Measurements from ENCODE around the gene FOXF1.

Gene FOXF1

GRCh38 chr16:86496929-86497461 lies 13.3 kb upstream of the FOXF1 start:
- Mint-ChIP-seq H3K4me1 (peaks cover 40% of the 10 kb centered on the region), H3K27me3 (ENCODE audit: low read depth, poor library complexity) (peaks cover 100% of the 10 kb centered on the region), H3K9me3 (no peaks in the 10 kb centered on the region), H3K27ac (no peak overlapping the region), H3K36me3 (ENCODE audit: low read depth) (no peaks in the 10 kb centered on the region), H3K4me3 (peak overlapping the region; percentile 42)
- no peak for DNase-seq
- TF ChIP-seq CTCF (IDR thresholded peaks at IDR 0.05): no peak

GRCh38 chr16:86497551-86498021 lies 12.7 kb upstream of the FOXF1 start:
- Mint-ChIP-seq H3K4me3 (no peak overlapping the region), H3K27ac (no peak overlapping the region), H3K27me3 (ENCODE audit: low read depth, poor library complexity) (peaks cover 100% of the 10 kb centered on the region), H3K9me3 (no peaks in the 10 kb centered on the region), H3K4me1 (peaks cover 45% of the 10 kb centered on the region), H3K36me3 (ENCODE audit: low read depth) (no peaks in the 10 kb centered on the region)
- DNase-seq: no peak
- TF ChIP-seq CTCF (IDR thresholded peaks at IDR 0.05): no peak

- DNase-seq: no peak
- peaks cover 100% of the 10 kb centered on the region for H3K27me3 Mint-ChIP-seq (ENCODE audit: low read depth, poor library complexity)
- no peak for TF ChIP-seq CTCF (IDR thresholded peaks at IDR 0.05)
Measured at GRCh38 chr16:86498155-86498670, 12.1 kb upstream of the FOXF1 start.

GRCh38 chr16:86498671-86499439 lies 11.5 kb upstream of the FOXF1 start:
- Mint-ChIP-seq H3K36me3 (ENCODE audit: low read depth) (no peaks in the 10 kb centered on the region), H3K4me3 (no peak overlapping the region), H3K27ac (no peak overlapping the region), H3K4me1 (peaks cover 41% of the 10 kb centered on the region), H3K27me3 (ENCODE audit: low read depth, poor library complexity) (peaks cover 100% of the 10 kb centered on the region), H3K9me3 (no peaks in the 10 kb centered on the region)
- TF ChIP-seq CTCF (IDR thresholded peaks at IDR 0.05): no peak
- DNase-seq: no peak

More at GRCh38 chr16:86498155-86498670, 12.1 kb upstream of the FOXF1 start:
- Mint-ChIP-seq H3K4me3 (no peak overlapping the region), H3K36me3 (ENCODE audit: low read depth) (no peaks in the 10 kb centered on the region), H3K4me1 (peaks cover 45% of the 10 kb centered on the region), H3K9me3 (no peaks in the 10 kb centered on the region), H3K27ac (no peak overlapping the region)

- peaks cover 100% of the 10 kb centered on the region for H3K27me3 Mint-ChIP-seq (ENCODE audit: low read depth, poor library complexity)
- H3K27ac Mint-ChIP-seq: no peak overlapping the region
- peaks cover 36% of the 10 kb centered on the region for H3K4me1 Mint-ChIP-seq
- DNase-seq: no peak
- no peaks in the 10 kb centered on the region for H3K9me3 Mint-ChIP-seq
- TF ChIP-seq CTCF (IDR thresholded peaks at IDR 0.05): no peak
- no peak overlapping the region for H3K4me3 Mint-ChIP-seq
- no peaks in the 10 kb centered on the region for H3K36me3 Mint-ChIP-seq (ENCODE audit: low read depth)
Measured at GRCh38 chr16:86499440-86499786, 10.9 kb upstream of the FOXF1 start.
